Urinary bladder (tissue), 4 donors: ENCODE data around the gene SLC35C1. TPM values are rescaled to one million over a fixed set of nuclear protein-coding genes. Genes with fewer than 3 reads are reported as not detected.
"Not testable (repeated sequence)": the region's sequence is repeated elsewhere in the genome, so short reads cannot be mapped to it uniquely, and the experiment has no call there.

ENCODE experiments used
- DNase-seq: peaks from one replicate; pipeline ENCODE4 v3.0.0-alpha.2; 2015; ENCODE audit errors: extremely low spot score
- H3K27ac ChIP-seq: one replicate; pipeline ENCODE4 v1.5.1; 2013; ENCODE audit warnings: low read depth, mild to moderate bottlenecking, moderate library complexity
- H3K36me3 ChIP-seq: one replicate; pipeline ENCODE4 v1.6.1; 2013; ENCODE audit warnings: mild to moderate bottlenecking, moderate library complexity; ENCODE audit not compliant: insufficient read depth
- H3K4me1 ChIP-seq: one replicate; pipeline ENCODE4 v1.6.1; 2013; ENCODE audit warnings: mild to moderate bottlenecking, moderate library complexity; ENCODE audit not compliant: insufficient read depth
- H3K4me3 ChIP-seq: one replicate; pipeline ENCODE4 v1.5.1; 2013; ENCODE audit warnings: low read depth, low read length
- WGBS: extraction: QIAGEN DNeasy Blood & Tissue Kit; methylation state at CpG from one replicate; pipeline ENCODE4 v1.1.7; 2013; 5-methylcytosine and 5-hydroxymethylcytosine counted together
- polyA plus RNA-seq: library from polyadenylated mRNA; stranded (reverse); fragments of 200-250 nt; gene quantifications from one replicate; pipeline ENCODE4 v1.2.3, GENCODE V29; 2013
- total RNA-seq: library from RNA; depleted of rRNA; stranded (reverse); fragments of >200 nt; gene quantifications from one replicate; pipeline ENCODE4 v1.2.3, GENCODE V29; 2014
- donor health status: healthy with polysubstance abuse.
- donor health status: healthy.

The SLC35C1 gene
- total and polyA plus RNA-seq, 2 donors: 6.2 to 19.2 TPM

DNA sequence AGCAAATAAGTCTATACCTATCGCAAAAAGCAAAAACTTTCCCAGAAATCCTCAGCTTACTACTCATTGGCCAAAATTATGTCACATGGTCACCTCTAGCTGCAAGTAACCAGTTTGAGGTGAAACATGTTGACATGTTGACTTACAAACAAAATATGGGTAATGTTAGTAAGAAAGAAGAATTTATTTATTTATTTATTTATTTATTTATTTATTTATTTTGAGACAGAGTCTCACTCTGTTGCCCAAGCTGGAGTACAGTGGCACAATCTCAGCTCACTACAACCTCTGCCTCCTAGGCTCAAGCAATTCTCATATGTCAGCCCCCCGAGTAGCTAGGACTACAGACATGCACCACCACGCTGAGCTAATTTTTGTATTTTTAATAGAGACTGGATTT, 5.4 kb upstream of the SLC35C1 start:
- WGBS: 98% methylated on average over 3 of the region's 3 CpGs
- no peak for DNase-seq
- Histone ChIP-seq H3K36me3 (no peaks in the 10 kb centered on the region), H3K4me1 (no peaks in the 10 kb centered on the region), H3K27ac (no peak overlapping the region), H3K4me3 (no peak overlapping the region)

DNA sequence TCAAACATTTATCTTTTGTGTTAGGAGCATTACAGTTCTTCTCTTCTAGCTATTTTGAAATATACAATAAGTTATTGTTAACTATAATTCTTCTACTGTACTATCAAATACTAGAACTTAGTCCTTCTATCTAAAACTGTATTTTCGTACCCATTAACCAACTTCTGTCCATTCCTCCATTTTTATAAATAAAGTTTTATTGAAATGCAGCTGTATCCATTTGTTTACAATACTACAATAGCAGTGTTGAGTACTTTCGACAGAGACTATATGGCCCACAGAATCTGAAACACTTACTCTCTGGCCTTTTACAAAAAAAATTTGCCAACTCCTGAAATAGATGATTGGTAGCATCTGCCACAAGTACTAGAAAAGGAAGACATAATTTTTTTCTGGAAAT, 4.7 kb upstream of the SLC35C1 start:
- WGBS: 87% methylated on average over 2 of the region's 2 CpGs
- no peaks in the 10 kb centered on the region for H3K36me3 ChIP-seq
- no peak overlapping the region for H3K4me3 ChIP-seq
- no peak overlapping the region for H3K27ac ChIP-seq
- H3K4me1 ChIP-seq: no peaks in the 10 kb centered on the region
- no peak for DNase-seq

GRCh38 chr11:45801723-45802315, 3.1 kb upstream of the SLC35C1 start:
- WGBS: 78% methylated on average over 2 of the region's 2 CpGs
- Histone ChIP-seq H3K4me1 (no peaks in the 10 kb centered on the region), H3K4me3 (no peak overlapping the region), H3K27ac (no peak overlapping the region), H3K36me3 (no peaks in the 10 kb centered on the region)
- no peak for DNase-seq

- WGBS: 90% methylated on average over 10 of the region's 10 CpGs
- no peak for DNase-seq
- Histone ChIP-seq H3K4me1 (no peaks in the 10 kb centered on the region), H3K4me3 (no peak overlapping the region), H3K36me3 (no peaks in the 10 kb centered on the region), H3K27ac (no peak overlapping the region)
Observed at GRCh38 chr11:45802531-45803317, 2.2 kb upstream of the SLC35C1 start.

- H3K4me3 ChIP-seq: peak overlapping the region; percentile 79
- under 1% methylated on average over 70 of the region's 70 CpGs for WGBS
- H3K27ac ChIP-seq: peak overlapping the region; percentile 96
- H3K36me3 ChIP-seq: no peaks in the 10 kb centered on the region
- no peaks in the 10 kb centered on the region for H3K4me1 ChIP-seq
- no peak for DNase-seq
Observed at GRCh38 chr11:45803971-45804760, 783 bp upstream of the SLC35C1 start.

- DNase-seq: no peak
- Histone ChIP-seq H3K4me1 (no peaks in the 10 kb centered on the region), H3K36me3 (no peaks in the 10 kb centered on the region), H3K4me3 (peak overlapping the region; percentile 79), H3K27ac (peak overlapping the region; percentile 50)
- WGBS: 20% methylated on average over 29 of the region's 29 CpGs
Observed at GRCh38 chr11:45805305-45806071, 539 bp downstream of the SLC35C1 start.

DNA sequence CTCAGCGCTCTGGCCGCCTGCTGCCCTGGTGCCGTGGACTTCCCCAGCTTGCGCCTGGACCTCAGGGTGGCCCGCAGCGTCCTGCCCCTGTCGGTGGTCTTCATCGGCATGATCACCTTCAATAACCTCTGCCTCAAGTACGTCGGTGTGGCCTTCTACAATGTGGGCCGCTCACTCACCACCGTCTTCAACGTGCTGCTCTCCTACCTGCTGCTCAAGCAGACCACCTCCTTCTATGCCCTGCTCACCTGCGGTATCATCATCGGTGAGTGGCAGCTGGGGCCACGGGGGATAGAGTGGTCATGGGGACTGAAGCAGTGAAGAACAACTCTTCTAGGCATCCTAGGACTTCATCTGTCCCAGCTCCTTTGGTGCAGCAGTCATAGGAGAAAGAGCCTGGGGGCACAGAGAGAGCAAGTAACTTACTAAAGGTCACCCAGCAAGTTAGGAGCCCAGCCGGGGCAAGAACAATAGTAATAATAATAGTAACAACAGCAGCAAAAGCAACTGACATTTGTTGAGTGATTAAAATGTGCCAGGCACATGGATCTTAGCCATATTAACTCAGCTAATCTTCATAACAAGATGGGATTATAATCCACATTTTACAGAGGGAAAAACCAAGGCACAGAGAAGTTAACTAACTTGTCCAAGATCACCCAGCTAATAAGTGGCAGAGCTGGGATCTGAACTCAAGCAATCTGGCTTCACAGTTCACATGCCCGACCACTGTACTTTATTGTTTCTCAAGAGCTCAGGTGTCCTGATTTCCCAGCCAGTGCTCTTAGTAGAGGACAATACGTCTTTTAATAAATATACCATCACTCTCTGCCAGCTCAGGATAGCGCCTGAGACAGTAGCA, 1.4 kb downstream of the SLC35C1 start:
- no peak for DNase-seq
- no peaks in the 10 kb centered on the region for H3K4me1 ChIP-seq
- no peak overlapping the region for H3K27ac ChIP-seq
- no peaks in the 10 kb centered on the region for H3K36me3 ChIP-seq
- whole genome bisulfite sequencing: 83% methylated on average over 20 of the region's 20 CpGs
- peak overlapping the region; percentile 79 for H3K4me3 ChIP-seq

- Histone ChIP-seq H3K27ac (no peak overlapping the region), H3K4me1 (no peaks in the 10 kb centered on the region), H3K4me3 (no peak overlapping the region), H3K36me3 (no peaks in the 10 kb centered on the region)
- WGBS: 67% methylated on average over 7 of the region's 7 CpGs
- no peak for DNase-seq
Observed at GRCh38 chr11:45806937-45807791, 2.2 kb downstream of the SLC35C1 start.

DNA sequence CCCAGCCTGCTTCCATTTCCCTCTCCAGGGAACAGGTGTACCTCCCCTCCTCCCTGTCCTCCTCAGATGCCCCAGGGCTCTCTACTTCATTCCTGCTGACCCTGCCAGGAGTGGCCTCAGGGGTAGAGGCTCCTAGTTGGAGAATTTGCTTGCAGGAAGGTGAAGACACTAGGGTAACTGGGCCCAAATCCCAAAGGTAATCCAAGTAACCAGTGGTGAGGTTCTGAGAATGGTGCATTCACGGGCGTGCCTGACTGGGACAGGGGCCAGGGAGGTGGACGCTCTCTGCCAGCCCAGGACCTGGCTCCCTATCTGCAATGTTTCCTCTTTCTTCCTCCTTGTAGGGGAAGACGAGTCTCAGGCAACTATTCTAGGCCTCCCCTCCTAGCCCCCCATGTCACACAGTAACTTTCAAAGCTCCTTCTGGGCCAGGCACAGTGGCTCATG, 2.9 kb downstream of the SLC35C1 start:
- Histone ChIP-seq H3K27ac (no peak overlapping the region), H3K4me3 (no peak overlapping the region), H3K4me1 (no peaks in the 10 kb centered on the region), H3K36me3 (no peaks in the 10 kb centered on the region)
- no peak for DNase-seq
- WGBS: 74% methylated on average over 4 of the region's 4 CpGs

GRCh38 chr11:45808427-45808826, 3.5 kb downstream of the SLC35C1 start:
- not testable (repeated sequence) for H3K4me3 ChIP-seq, DNase-seq, H3K4me1 ChIP-seq, H3K27ac ChIP-seq, H3K36me3 ChIP-seq
- whole genome bisulfite sequencing: 95% methylated on average over 6 of the region's 6 CpGs

- no peaks in the 10 kb centered on the region for H3K4me1 ChIP-seq
- 76% methylated on average over 11 of the region's 11 CpGs for WGBS
- no peak for DNase-seq
- no peak overlapping the region for H3K27ac ChIP-seq
- H3K36me3 ChIP-seq: no peaks in the 10 kb centered on the region
- no peak overlapping the region for H3K4me3 ChIP-seq
Observed at GRCh38 chr11:45809456-45810395, 4.8 kb downstream of the SLC35C1 start.
